CD8-positive, alpha-beta memory T cell (primary cell): ENCODE results near the gene TMEM53. TPM values are rescaled to one million over a fixed set of nuclear protein-coding genes. Genes with fewer than 3 reads are reported as not detected.
A peak's percentile ranks its signal among the peaks of the same experiment; 100 is the strongest.

Experiments used
- CTCF ChIA-PET: fragments of 350-600 bp; sonication (Branson Sonifier 250); formaldehyde crosslinking; loops from one replicate; lab custom pipeline; 2021; ENCODE audit warnings: antibody characterized with exemption; lab: Charles Lee
- POLR2A ChIA-PET: fragments of 350-600 bp; sonication (Branson Sonifier 250); formaldehyde crosslinking; loops from one replicate; lab custom pipeline; 2021; ENCODE audit warnings: antibody characterized with exemption; lab: Charles Lee
- DNase-seq, 5 donors: peaks; one replicate each; pipeline versions ENCODE4 v3.0.0 to v3.0.0-alpha.2; 2020 to 2022; ENCODE audit warnings: mixed read lengths in 1 of 5
- H3K27ac ChIP-seq: one replicate; pipeline ENCODE4 v1.7.0; 2013; ENCODE audit warnings: low read depth, mild to moderate bottlenecking, low read length, moderate library complexity
- H3K27me3 ChIP-seq: 2 replicates; pipeline ENCODE4 v1.7.0; 2013; ENCODE audit warnings: low read length, mild to moderate bottlenecking; ENCODE audit not compliant: insufficient read depth, poor library complexity, severe bottlenecking
- H3K36me3 ChIP-seq: 2 replicates; pipeline ENCODE4 v1.7.0; 2013; ENCODE audit warnings: mild to moderate bottlenecking, low read length, moderate library complexity; ENCODE audit not compliant: insufficient read depth
- H3K4me1 ChIP-seq: 2 replicates; pipeline ENCODE4 v1.7.0; 2013; ENCODE audit warnings: mild to moderate bottlenecking, low read length, moderate library complexity; ENCODE audit not compliant: insufficient read depth
- H3K4me3 ChIP-seq: 2 replicates; pipeline ENCODE4 v1.7.0; 2013; ENCODE audit warnings: mild to moderate bottlenecking, low read length
- H3K9me3 ChIP-seq: 2 replicates; pipeline ENCODE4 v1.7.0; 2013; ENCODE audit warnings: mild to moderate bottlenecking, low read length
- H3K27ac Mint-ChIP-seq, 8 donors: one replicate each; pipeline ENCODE4 v1.8.0; 2020 to 2021; ENCODE audit warnings: mixed read lengths in 8 of 8, mild to moderate bottlenecking in 6 of 8, inconsistent platforms in 3 of 8, moderate library complexity in 3 of 8
- H3K27me3 Mint-ChIP-seq, 2 donors: one replicate each; pipeline ENCODE4 v1.8.0; 2020 to 2021; ENCODE audit warnings: mixed read lengths in 2 of 2, mild to moderate bottlenecking in 1 of 2, moderate library complexity in 1 of 2
- H3K36me3 Mint-ChIP-seq, 3 donors: one replicate each; pipeline ENCODE4 v1.8.0; 2020 to 2021; ENCODE audit warnings: mixed read lengths in 3 of 3, inconsistent platforms in 1 of 3, mild to moderate bottlenecking in 1 of 3
- H3K4me1 Mint-ChIP-seq, 3 donors: one replicate each; pipeline ENCODE4 v1.8.0; 2020 to 2021; ENCODE audit warnings: mixed read lengths in 3 of 3, inconsistent platforms in 1 of 3, mild to moderate bottlenecking in 1 of 3
- H3K4me3 Mint-ChIP-seq, 7 donors: one replicate each; pipeline ENCODE4 v1.8.0; 2020 to 2021; ENCODE audit warnings: mixed read lengths in 7 of 7, mild to moderate bottlenecking in 6 of 7, moderate library complexity in 4 of 7, inconsistent platforms in 2 of 7
- H3K9me3 Mint-ChIP-seq, 5 donors: one replicate each; pipeline ENCODE4 v1.8.0; 2020 to 2022; ENCODE audit warnings: mixed read lengths in 5 of 5, mild to moderate bottlenecking in 3 of 5, moderate library complexity in 2 of 5, inconsistent platforms in 1 of 5
- polyA plus RNA-seq: library from polyadenylated mRNA; unstranded; fragments of 300-500 nt; fragmentation: Illumina TruSeq; gene quantifications from one replicate; pipeline ENCODE4 v1.2.3, GENCODE V29; 2021
- total RNA-seq, 2 experiments: library from RNA; stranded (reverse); gene quantifications; one replicate each; pipeline ENCODE4 v1.2.3, GENCODE V29; 2021

Gene TMEM53
- total and polyA plus RNA-seq, 3 experiments from 2014 or later, result 2.3 to 7.1 (median 2.5) TPM

DNA sequence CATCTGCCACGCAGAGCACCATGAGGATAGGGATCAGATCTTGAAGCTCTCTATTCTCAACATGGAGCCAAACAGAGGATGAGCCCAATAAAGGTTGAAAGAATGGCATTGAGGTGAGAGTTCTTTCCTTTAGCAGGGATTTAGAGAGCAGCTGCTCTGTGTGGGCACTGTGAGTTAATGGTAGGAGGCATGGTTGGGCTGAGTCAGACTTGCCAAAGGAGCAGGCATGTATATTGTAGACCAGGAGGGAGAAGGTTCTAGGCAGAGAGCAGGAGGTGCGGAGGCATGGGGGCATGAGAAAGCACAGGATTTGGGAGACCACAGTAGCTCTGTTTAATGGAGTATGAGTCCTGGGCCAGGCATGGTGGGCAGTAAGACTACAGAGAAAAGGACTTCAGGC, 32.0 kb downstream of the TMEM53 start:
- Mint-ChIP-seq H3K9me3 (peaks cover 0 to 1% (median 0%) of the 10 kb centered on the region in 5 donors), H3K36me3 (peaks cover 6 to 98% (median 13%) of the 10 kb centered on the region in 3 donors), H3K4me3 (no peak overlapping the region), H3K4me1 (peaks cover 4 to 11% (median 5%) of the 10 kb centered on the region in 3 donors), H3K27ac (peak overlapping the region in 4 of 8 donors; percentile 35 to 92 (median 70)), H3K27me3 (peaks cover 0 to 2% of the 10 kb centered on the region in 2 donors)
- POLR2A ChIA-PET, result interaction anchor here (1.3 kb wide), 1 partner anchor 11 kb away, joined by 3 read pairs; no protein-coding TSS in a partner anchor
- H3K27me3 ChIP-seq, result no peaks in the 10 kb centered on the region
- no peak overlapping the region for H3K4me3 ChIP-seq
- no peaks in the 10 kb centered on the region for H3K9me3 ChIP-seq
- H3K36me3 ChIP-seq, result peaks cover 57% of the 10 kb centered on the region
- H3K4me1 ChIP-seq, result no peaks in the 10 kb centered on the region
- H3K27ac ChIP-seq, result no peak overlapping the region
- DNase-seq, result no peak
- CTCF ChIA-PET, result interaction anchor here (1.2 to 7.9 kb wide), 2 partner anchors 10 to 70 kb away, joined by 4 to 41 read pairs; no protein-coding TSS in a partner anchor

DNA sequence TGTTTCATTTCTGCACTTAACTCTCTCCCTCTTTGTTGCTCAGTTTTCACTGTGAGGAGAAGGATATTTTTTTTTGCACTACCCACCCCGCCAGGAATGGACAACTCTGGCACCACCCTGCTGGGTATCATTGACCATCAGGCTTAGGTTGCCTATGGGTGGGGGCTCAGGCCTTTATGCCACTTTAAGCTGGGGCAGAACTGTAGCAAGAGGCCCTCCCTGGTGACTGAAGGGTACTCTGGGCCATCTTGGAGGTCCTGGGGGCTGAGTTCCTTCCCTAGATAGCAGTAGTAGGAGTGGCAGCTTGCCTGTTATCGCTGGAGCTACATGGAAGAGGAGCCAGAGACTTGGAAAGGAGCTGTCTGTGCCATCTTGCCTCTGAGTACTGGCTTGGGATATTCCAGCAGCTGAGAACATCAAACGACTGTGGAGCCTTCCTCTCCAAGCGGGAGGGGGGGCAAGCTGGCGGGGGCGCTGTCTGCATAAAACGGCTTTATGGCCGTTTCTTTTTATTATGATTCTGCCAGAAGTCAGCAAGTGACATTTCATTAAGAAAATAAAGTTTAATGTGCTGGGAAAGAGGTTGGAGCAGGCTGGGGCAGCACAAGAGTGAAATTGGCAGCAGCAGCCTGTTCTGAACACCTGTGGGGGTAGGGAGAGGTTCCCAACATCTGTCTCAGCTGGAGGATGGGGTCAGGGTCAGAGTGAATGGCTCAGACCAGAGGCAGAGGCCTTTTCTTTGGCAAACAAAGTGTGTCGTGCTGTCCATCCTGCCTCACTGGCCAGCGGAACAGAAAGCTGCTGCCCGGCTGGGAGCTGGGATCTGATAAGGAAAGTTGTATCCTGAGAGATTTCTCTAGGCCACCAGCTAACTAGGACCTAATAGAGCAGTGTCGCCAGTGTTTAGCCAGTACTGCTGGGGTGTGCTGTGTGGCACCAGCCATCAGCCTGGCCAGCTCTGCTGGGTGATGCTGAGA, 32.9 kb downstream of the TMEM53 start:
- Histone ChIP-seq H3K27ac (no peak overlapping the region), H3K36me3 (peaks cover 57% of the 10 kb centered on the region), H3K4me1 (no peaks in the 10 kb centered on the region), H3K4me3 (no peak overlapping the region), H3K9me3 (no peaks in the 10 kb centered on the region), H3K27me3 (no peaks in the 10 kb centered on the region)
- peak overlapping the region in 3 of 8 donors; percentile 38 to 92 (median 67) for H3K27ac Mint-ChIP-seq
- ChIA-PET CTCF (interaction anchor here (1.2 to 7.9 kb wide), 2 partner anchors 11 to 69 kb away, joined by 4 to 41 read pairs; no protein-coding TSS in a partner anchor), POLR2A (interaction anchor here (1.3 kb wide), 1 partner anchor 11 kb away, joined by 3 read pairs; no protein-coding TSS in a partner anchor)
- peaks cover 6 to 98% (median 15%) of the 10 kb centered on the region in 3 donors for H3K36me3 Mint-ChIP-seq
- peaks cover 5 to 11% (median 8%) of the 10 kb centered on the region in 3 donors for H3K4me1 Mint-ChIP-seq
- H3K9me3 Mint-ChIP-seq, result peaks cover 0 to 1% (median 0%) of the 10 kb centered on the region in 5 donors
- H3K4me3 Mint-ChIP-seq, result no peak overlapping the region
- H3K27me3 Mint-ChIP-seq, result peaks cover 0 to 2% of the 10 kb centered on the region in 2 donors
- no peak for DNase-seq

DNA sequence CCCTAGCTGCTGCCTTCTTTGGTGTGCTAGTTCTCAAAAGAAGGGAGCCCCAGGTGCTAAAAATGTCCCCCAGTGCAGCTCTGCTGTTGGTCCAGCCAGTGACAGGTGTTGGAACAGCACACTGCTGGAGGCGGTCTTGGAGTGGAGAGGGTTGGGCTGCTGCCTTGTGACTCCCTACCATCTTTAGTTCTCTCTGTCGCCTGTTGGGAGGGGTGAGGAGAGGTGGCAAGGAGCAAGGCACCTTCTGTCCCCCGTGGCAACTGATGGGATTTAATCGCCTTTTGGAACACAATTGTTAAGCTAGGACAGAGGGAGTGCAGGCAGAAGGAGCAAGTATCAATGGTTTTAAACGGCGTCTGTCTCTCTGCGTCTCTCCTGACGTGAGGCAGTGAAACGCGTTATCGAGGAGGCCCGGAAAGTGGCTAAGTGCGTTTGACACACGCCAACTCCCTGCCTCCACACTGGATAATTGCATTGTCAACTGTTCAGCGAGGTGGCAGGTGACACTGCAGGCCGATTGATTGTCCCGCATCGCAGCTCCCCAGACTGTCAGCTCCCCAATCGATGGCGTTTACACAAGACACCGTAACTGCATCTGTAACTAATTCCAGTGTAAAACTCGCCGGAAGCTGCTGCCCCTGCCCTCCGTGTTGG, 34.0 kb downstream of the TMEM53 start:
- Mint-ChIP-seq H3K36me3 (peaks cover 6 to 98% (median 15%) of the 10 kb centered on the region in 3 donors), H3K4me1 (peaks cover 14 to 18% (median 16%) of the 10 kb centered on the region in 3 donors), H3K27ac (peak overlapping the region in 1 of 8 donors; percentile 61), H3K9me3 (peaks cover 0 to 1% (median 0%) of the 10 kb centered on the region in 5 donors), H3K4me3 (no peak overlapping the region), H3K27me3 (peaks cover 0 to 2% of the 10 kb centered on the region in 2 donors)
- ChIA-PET CTCF (interaction anchor here (1.3 to 7.9 kb wide), 2 partner anchors 12 to 30 kb away, joined by 3 to 41 read pairs; no protein-coding TSS in a partner anchor), POLR2A (no interaction called here)
- Histone ChIP-seq H3K9me3 (no peaks in the 10 kb centered on the region), H3K27me3 (no peaks in the 10 kb centered on the region), H3K4me3 (no peak overlapping the region), H3K4me1 (no peaks in the 10 kb centered on the region), H3K36me3 (peaks cover 67% of the 10 kb centered on the region), H3K27ac (no peak overlapping the region)
- no peak for DNase-seq

DNA sequence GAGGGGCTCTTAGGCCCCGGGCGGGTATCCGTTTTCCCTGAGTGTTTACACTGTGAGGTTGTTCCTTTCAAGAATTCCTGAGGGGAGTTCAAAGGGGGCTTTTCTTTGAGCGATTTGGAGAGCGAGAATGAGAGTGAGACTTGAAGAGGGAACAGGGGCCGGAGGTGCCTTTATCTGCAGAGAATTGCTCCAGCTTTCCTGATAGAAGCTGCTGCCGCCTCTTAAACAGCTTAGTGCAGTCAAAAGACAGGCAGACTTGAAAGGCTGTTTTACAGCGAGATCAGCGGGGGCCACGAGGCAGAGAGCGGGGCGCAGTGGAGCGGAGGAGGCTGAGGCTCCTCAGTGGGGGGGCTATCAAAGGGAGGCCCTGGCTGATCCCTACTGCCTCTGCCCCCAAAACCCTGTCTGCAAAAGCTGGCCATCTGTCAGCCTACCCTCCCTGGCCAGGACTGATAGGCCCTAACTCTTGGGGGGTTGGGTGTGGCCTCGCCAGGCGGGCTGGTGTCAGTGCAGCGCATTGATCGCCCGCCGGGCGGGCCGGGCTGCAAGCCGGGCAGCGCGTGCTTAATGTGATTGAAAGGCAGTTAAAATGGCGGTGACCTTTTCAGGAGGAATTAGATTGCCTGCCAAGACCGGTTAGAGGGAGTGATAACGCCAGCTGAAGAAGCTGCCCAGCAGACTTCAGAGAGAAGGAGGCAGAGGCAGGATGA, 36.4 kb downstream of the TMEM53 start:
- H3K4me1 Mint-ChIP-seq, result peaks cover 32 to 43% (median 39%) of the 10 kb centered on the region in 3 donors
- peaks cover 86% of the 10 kb centered on the region for H3K36me3 ChIP-seq
- peaks cover 0 to 2% of the 10 kb centered on the region in 2 donors for H3K27me3 Mint-ChIP-seq
- no peak overlapping the region for H3K27ac ChIP-seq
- no peaks in the 10 kb centered on the region for H3K9me3 ChIP-seq
- no peaks in the 10 kb centered on the region for H3K27me3 ChIP-seq
- peak overlapping the region in 1 of 8 donors; percentile 31 for H3K27ac Mint-ChIP-seq
- DNase-seq, result no peak
- H3K4me3 ChIP-seq, result no peak overlapping the region
- POLR2A ChIA-PET, result no interaction called here
- peaks cover 16% of the 10 kb centered on the region for H3K4me1 ChIP-seq
- peaks cover 0 to 1% (median 0%) of the 10 kb centered on the region in 5 donors for H3K9me3 Mint-ChIP-seq
- H3K36me3 Mint-ChIP-seq, result peaks cover 0 to 96% (median 9%) of the 10 kb centered on the region in 3 donors
- CTCF ChIA-PET, result interaction anchor here (1.2 to 7.9 kb wide), 2 partner anchors 11 to 14 kb away, joined by 3 to 41 read pairs; no protein-coding TSS in a partner anchor
- no peak overlapping the region for H3K4me3 Mint-ChIP-seq

DNA sequence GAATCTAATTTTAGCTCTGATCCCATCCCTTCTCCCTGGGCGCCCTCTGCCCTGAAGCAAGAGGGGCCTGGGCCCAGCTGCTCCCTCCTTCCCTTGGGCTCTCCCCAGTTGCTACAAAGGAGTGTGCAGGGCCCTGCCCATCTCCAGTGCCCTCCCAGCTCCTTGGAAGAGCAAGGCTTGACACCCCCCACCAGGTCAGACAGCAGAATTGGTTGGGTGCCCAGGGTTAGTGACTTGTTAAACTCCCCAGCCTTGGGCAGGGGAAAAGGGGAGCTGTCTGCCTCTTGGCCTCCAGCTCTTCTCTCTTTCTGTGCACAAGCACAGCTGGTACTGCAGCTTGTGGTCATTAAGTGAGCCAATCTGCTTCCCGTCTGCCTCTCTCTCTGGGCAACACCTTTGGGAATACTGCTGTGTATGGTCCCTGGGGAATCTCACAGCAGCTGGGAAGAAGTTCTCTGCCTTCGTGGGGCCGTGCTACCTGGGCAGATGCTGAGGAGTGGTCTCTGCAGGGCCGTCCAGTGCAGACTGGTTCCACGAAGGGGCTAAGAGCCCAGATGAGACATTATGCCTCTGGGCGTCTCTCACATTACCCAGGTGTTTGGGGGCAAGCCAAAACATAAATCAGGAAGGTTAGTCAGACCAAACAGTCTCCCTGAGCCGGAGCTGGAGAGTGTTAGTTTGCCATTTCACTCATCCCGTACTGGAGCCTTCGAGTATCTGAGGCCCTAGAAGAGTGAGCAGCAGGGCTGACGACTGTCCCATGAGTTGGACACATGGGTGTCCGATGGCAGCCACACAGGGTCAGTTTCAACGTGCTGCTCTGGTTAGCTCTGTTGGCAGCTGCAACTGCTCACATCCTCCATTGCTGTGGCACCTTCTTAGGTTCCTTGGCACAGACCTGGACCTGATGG, 37.3 kb downstream of the TMEM53 start:
- Histone ChIP-seq H3K9me3 (no peaks in the 10 kb centered on the region), H3K4me3 (no peak overlapping the region), H3K27ac (no peak overlapping the region), H3K27me3 (no peaks in the 10 kb centered on the region), H3K4me1 (peaks cover 22% of the 10 kb centered on the region), H3K36me3 (peaks cover 76% of the 10 kb centered on the region)
- CTCF ChIA-PET, result interaction anchor here (0.8 to 7.9 kb wide), 5 partner anchors 14 to 42 kb away, joined by 3 to 41 read pairs (median 3); partner anchors contain the start of genes ARMH1 and TMEM53
- H3K4me3 Mint-ChIP-seq, result peak overlapping the region in 1 of 7 donors; percentile 13
- H3K27ac Mint-ChIP-seq, result peak overlapping the region in 1 of 8 donors; percentile 18
- H3K4me1 Mint-ChIP-seq, result peaks cover 34 to 49% (median 42%) of the 10 kb centered on the region in 3 donors
- peaks cover 0 to 93% (median 9%) of the 10 kb centered on the region in 3 donors for H3K36me3 Mint-ChIP-seq
- DNase-seq, result no peak
- H3K27me3 Mint-ChIP-seq, result peaks cover 0 to 2% of the 10 kb centered on the region in 2 donors
- POLR2A ChIA-PET, result no interaction called here
- H3K9me3 Mint-ChIP-seq, result no peaks in the 10 kb centered on the region

DNA sequence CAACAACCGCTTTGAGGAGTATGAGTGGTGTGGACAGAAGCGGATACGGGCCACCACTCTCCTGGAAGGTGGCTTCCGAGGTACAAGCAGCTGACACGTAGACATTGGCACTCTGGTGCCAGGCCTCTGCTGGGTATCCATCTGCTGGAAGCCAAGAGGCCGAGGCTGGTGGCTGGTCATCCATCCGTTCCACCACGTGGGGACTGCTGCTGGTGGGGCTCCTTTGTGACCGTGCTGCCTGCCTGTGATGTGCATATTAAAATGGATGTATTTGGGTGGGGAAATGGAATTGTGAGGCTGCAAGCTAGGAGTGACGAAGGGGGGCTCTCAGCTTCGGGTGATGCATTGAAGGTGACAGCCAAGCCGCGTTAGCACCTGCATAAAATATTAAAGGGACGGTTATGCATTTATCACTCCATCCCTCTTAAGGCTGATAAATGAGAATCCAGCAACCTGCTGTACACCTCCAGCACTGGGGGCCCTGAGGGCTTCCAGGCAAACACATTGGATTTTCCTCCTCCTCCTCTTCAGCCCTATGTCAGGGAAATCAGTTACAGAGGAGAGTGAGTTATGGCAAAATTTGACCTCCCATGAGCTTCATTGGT, 38.1 kb downstream of the TMEM53 start:
- Histone ChIP-seq H3K27ac (no peak overlapping the region), H3K4me1 (peaks cover 25% of the 10 kb centered on the region), H3K27me3 (no peaks in the 10 kb centered on the region), H3K4me3 (no peak overlapping the region), H3K36me3 (peaks cover 71% of the 10 kb centered on the region), H3K9me3 (no peaks in the 10 kb centered on the region)
- POLR2A ChIA-PET, result no interaction called here
- peaks cover 36 to 51% (median 45%) of the 10 kb centered on the region in 3 donors for H3K4me1 Mint-ChIP-seq
- no peaks in the 10 kb centered on the region for H3K9me3 Mint-ChIP-seq
- H3K27ac Mint-ChIP-seq, result peak overlapping the region in 1 of 8 donors; percentile 96
- peaks cover 0 to 2% of the 10 kb centered on the region in 2 donors for H3K27me3 Mint-ChIP-seq
- DNase-seq, result no peak
- H3K36me3 Mint-ChIP-seq, result peaks cover 0 to 90% (median 9%) of the 10 kb centered on the region in 3 donors
- H3K4me3 Mint-ChIP-seq, result peak overlapping the region in 1 of 7 donors; percentile 13
- CTCF ChIA-PET, result interaction anchor here (0.8 to 1.6 kb wide), 5 partner anchors 14 to 42 kb away, joined by 3 to 5 read pairs (median 3); partner anchors contain the start of genes ARMH1 and TMEM53
